ENCODE measurements around the gene OTUB1. TPM values are rescaled to one million over a fixed set of nuclear protein-coding genes. Genes with fewer than 3 reads are reported as not detected.

OTUB1 gene
- total and polyA plus RNA-seq, 2 donors from 2014 or later = 69.0 to 118 TPM

DNA sequence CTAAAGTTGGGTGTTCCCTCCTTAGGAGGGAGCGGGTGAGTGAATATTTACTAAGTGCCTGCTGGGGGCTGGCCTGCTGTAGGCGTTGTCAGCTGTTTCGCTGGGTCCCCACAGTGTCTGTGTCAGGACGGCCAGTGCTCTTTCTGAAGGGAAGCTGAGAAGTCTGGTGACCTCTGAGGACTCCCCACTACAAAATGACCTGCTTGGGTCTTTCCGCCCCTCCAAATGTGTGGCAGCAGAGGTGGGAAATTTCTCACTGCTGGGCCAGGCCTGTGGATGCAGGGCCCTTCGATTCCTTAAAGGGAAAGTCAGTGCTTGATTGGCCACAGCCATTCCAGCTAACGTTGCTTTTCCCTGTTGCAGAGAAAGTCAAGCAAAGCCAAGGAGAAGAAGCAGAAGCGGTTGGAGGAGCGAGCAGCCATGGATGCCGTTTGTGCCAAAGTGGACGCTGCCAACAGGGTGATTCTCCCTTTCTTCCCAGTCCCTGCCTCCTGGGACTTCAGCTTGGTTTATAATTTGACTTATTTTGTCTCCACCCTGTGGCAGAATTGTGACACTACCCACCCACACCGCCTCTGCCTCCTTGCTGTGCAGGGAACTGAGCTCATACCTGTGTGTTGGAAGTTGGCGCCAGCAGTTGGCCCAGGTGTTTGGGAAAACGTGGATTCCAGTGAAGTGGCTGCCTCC is 40.6 kb upstream of the OTUB1 start:
- H3K27me3 ChIP-seq (ENCODE audit: control insufficient read depth, insufficient read depth, low read length) = no peaks in the 10 kb centered on the region
- H3K4me3 ChIP-seq (ENCODE audit: low read length in 3 of 3) = peak overlapping the region; percentile 18 to 43 (median 31)

DNA sequence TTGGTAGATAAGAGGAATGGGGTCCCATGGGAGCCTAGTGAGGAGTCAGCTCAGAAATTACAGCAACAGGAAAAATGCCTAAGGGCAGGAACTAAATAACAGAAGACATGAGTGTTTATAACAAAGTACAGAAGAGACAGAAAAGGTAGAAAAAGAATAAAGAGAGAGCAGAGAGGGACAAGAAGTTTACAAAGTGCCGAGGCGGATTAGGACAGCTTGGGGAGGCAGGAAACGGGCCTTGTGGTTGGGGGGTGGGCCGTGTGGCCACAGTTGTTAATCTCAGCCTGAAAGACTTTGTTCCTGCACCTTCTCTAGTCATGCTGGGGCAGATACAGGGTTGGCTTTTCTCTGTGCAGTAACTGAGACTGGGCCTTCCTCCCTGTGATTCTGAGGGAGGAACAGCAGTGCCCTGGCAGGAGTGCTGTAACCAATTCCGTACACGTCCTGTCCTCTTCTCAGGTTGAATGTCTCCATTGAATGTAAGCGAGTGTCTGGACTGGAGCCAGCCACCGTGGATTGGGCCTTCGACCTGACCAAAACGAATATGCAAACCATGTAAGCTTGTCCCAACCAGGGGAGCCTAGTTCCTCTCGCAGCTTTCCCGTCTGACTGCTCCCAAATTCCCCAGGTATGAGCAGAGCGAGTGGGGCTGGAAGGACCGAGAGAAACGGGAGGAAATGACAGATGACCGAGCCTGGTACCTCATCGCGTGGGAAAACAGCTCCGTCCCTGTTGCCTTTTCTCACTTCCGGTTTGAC is 34.3 kb upstream of the OTUB1 start:
- TF ChIP-seq, protein P1, sequence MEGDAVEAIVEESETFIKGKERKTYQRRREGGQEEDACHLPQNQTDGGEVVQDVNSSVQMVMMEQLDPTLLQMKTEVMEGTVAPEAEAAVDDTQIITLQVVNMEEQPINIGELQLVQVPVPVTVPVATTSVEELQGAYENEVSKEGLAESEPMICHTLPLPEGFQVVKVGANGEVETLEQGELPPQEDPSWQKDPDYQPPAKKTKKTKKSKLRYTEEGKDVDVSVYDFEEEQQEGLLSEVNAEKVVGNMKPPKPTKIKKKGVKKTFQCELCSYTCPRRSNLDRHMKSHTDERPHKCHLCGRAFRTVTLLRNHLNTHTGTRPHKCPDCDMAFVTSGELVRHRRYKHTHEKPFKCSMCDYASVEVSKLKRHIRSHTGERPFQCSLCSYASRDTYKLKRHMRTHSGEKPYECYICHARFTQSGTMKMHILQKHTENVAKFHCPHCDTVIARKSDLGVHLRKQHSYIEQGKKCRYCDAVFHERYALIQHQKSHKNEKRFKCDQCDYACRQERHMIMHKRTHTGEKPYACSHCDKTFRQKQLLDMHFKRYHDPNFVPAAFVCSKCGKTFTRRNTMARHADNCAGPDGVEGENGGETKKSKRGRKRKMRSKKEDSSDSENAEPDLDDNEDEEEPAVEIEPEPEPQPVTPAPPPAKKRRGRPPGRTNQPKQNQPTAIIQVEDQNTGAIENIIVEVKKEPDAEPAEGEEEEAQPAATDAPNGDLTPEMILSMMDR (IDR thresholded peaks at IDR 0.05; ENCODE audit: borderline replicate concordance, extremely low read depth, insufficient read depth) = no peak
- no peak for DNase-seq
- no peak for FAIRE-seq
- Histone ChIP-seq H3K27me3 (ENCODE audit: control insufficient read depth, insufficient read depth, low read length) (no peaks in the 10 kb centered on the region), H3K4me1 (ENCODE audit: control insufficient read depth in 2 of 3, insufficient read depth in 2 of 3, low read depth in 1 of 3, low read length in 3 of 3) (no peaks in the 10 kb centered on the region), H3K27ac (ENCODE audit: low read depth in 2 of 2, low read length in 2 of 2) (no peak overlapping the region), H3K4me3 (ENCODE audit: low read length in 3 of 3) (no peak overlapping the region), H3K36me3 (ENCODE audit: control insufficient read depth in 2 of 3, insufficient read depth in 3 of 3, low read length in 3 of 3) (peaks cover 2 to 29% (median 24%) of the 10 kb centered on the region in 3 donors), H3K9ac (ENCODE audit: low read length in 3 of 3) (no peak overlapping the region), H3K9me3 (ENCODE audit: control insufficient read depth in 2 of 3, insufficient read depth in 1 of 3, low read length in 3 of 3) (no peaks in the 10 kb centered on the region)
- intact Hi-C loops (cut with DNase I) = no loop called here

More for the DNA sequence above, 40.6 kb upstream of the OTUB1 start:
- no peaks in the 10 kb centered on the region for H3K9me3 ChIP-seq (ENCODE audit: control insufficient read depth in 2 of 3, insufficient read depth in 1 of 3, low read length in 3 of 3)
- peak overlapping the region in 1 of 3 donors; percentile 31 for H3K9ac ChIP-seq (ENCODE audit: low read length in 3 of 3)
- H3K36me3 ChIP-seq (ENCODE audit: control insufficient read depth in 2 of 3, insufficient read depth in 3 of 3, low read length in 3 of 3) = peaks cover 0 to 7% (median 0%) of the 10 kb centered on the region in 3 donors
- DNase-seq (peak; percentile 81 to 89 (median 82)), FAIRE-seq (no peak)
- peaks cover 0 to 4% (median 0%) of the 10 kb centered on the region in 3 donors for H3K4me1 ChIP-seq (ENCODE audit: control insufficient read depth in 2 of 3, insufficient read depth in 2 of 3, low read depth in 1 of 3, low read length in 3 of 3)
- peak overlapping the region in 1 of 2 donors; percentile 36 for H3K27ac ChIP-seq (ENCODE audit: low read depth in 2 of 2, low read length in 2 of 2)
- intact Hi-C loops (cut with DNase I) = loop anchor here (5.0 kb wide), 1 partner anchor 108 kb away; the partner anchor contains the start of gene MARK2
- TF ChIP-seq, protein P1 (IDR thresholded peaks at IDR 0.05; ENCODE audit: borderline replicate concordance, extremely low read depth, insufficient read depth) = peak; percentile 83

DNA sequence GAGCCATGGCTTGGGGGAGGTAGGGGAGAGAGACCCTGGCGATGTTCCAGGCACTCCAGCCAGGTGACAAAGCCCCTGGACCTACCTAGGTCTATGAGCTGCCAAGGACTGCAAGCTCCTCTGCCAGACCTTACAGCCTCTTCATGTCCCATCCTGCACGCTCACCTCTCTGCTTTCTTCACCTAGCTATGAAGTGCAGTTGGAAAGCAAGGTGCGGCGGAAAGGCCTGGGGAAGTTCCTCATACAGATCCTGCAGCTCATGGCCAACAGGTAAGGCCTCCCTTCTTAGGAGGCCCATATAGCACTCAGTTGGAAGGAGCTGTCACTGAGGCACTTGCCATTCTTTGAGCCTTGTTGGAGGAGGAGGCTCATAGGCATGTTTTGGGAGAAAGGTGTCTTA is 33.7 kb upstream of the OTUB1 start:
- Histone ChIP-seq H3K36me3 (ENCODE audit: control insufficient read depth in 2 of 3, insufficient read depth in 3 of 3, low read length in 3 of 3) (peaks cover 2 to 29% (median 24%) of the 10 kb centered on the region in 3 donors), H3K4me3 (ENCODE audit: low read length in 3 of 3) (no peak overlapping the region), H3K27ac (ENCODE audit: low read depth in 2 of 2, low read length in 2 of 2) (no peak overlapping the region), H3K9me3 (ENCODE audit: control insufficient read depth in 2 of 3, insufficient read depth in 1 of 3, low read length in 3 of 3) (no peaks in the 10 kb centered on the region), H3K9ac (ENCODE audit: low read length in 3 of 3) (no peak overlapping the region), H3K27me3 (ENCODE audit: control insufficient read depth, insufficient read depth, low read length) (no peaks in the 10 kb centered on the region), H3K4me1 (ENCODE audit: control insufficient read depth in 2 of 3, insufficient read depth in 2 of 3, low read depth in 1 of 3, low read length in 3 of 3) (no peaks in the 10 kb centered on the region)
- no peak for FAIRE-seq
- intact Hi-C loops (cut with DNase I) = no loop called here
- TF ChIP-seq, protein P1 (IDR thresholded peaks at IDR 0.05; ENCODE audit: borderline replicate concordance, extremely low read depth, insufficient read depth) = no peak
- no peak for DNase-seq
